ENCODE measurements around the gene EEA1.

DNA sequence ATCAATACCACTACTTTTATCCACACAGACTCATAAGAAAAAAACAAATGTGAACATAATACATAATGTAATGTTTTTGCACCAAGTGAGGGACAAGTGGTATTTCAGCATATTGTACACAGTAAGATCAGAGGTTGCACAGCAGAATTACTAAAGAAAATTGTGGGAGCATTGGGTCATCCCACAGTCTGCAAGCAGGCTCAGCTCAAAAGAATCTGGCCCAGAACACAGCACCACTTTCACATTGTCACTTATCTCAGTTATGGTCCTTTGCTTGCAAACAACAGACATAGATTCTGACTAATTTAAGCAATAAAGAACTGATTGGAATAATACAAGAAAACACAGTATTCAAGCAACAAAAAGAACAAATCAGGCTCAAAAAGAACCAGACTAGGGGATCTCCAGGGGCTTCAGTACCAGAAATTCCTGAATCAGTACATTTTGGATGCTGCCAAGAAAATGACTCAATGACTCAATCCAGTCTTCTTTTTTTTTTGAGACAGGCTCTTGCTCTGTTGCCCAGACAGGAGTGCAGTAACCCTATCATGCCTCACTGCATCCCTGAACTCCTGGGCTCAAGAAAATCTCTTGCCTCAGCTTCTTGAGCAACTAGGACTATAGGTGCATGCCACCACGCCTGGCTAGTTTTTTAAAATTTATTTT lies 42.9 kb upstream of the EEA1 start:
- TF ChIP-seq BHLHE40 (IDR thresholded peaks at IDR 0.05; ENCODE audit: borderline replicate concordance) (no peak), NFRKB (IDR thresholded peaks at IDR 0.05) (no peak), SP1 (IDR thresholded peaks at IDR 0.05) (no peak), ARNT (IDR thresholded peaks at IDR 0.05) (no peak), ELF4 (IDR thresholded peaks at IDR 0.05) (no peak), LEF1 (IDR thresholded peaks at IDR 0.05; ENCODE audit: borderline replicate concordance) (no peak), CTBP1 (IDR thresholded peaks at IDR 0.05; ENCODE audit: borderline replicate concordance) (no peak)

All from HEK293T (cell line).